ENCODE results near the gene KRTAP3-2.
"Not testable (repeated sequence)": the region's sequence is repeated elsewhere in the genome, so short reads cannot be mapped to it uniquely, and the experiment has no call there.

- TF ChIP-seq POLR2A (IDR thresholded peaks at IDR 0.05); CTCF (IDR thresholded peaks at IDR 0.05 in 8 of 11, conservative IDR thresholded peaks at IDR 0.05 in 3 of 11); POLR2AphosphoS5 (IDR thresholded peaks at IDR 0.05): not testable (repeated sequence)
Observed at GRCh38 chr17:40999563-40999962, at the start of gene KRTAP3-2.
